ENCODE results near the gene TTLL11.

The TTLL11 gene

DNA sequence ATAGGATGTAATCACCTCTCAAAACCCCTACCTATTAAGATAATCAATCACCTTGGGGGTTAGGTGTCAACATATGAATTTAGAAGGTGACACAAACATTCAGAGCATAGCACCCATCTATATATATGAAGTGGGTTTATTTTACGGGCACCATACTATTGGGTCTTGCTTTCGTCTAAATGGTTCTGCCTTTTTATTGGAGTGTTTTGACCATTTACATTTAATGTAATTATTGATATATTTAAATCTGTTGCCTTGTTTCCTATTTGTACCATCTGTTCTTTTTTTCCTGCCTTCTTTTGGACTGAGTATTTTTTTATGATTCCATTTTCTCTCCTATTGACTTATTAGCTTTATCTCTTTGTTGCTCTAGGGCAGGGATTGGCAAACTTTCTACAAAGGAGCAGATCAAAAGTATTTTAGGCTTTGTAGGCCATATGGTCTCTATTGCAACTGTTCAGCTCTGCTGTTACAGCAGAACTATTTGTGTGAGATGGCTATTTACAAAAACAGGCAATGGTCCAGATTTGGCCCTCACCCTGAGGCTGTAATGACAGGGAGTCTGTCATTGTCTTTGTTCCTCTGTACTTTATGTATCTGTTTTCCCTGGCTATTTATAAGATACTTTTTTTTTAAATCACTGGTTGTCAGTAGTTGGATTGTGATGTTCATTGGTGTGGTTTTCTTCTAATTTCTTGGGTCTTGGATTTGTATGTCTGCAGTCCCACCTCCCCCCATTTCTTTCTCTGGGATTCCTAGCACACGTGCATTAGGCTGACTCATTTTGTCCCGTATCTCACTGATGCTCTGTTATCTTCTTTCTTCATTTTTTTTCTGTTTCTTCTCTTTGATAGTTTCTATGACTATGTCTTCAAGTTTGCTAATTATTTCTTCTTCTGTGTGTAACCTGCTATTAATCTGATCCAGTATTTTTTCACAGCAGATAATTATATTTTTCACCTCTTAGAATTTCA is 314.6 kb downstream of the TTLL11 start:
- DNase-seq: no peak

DNA sequence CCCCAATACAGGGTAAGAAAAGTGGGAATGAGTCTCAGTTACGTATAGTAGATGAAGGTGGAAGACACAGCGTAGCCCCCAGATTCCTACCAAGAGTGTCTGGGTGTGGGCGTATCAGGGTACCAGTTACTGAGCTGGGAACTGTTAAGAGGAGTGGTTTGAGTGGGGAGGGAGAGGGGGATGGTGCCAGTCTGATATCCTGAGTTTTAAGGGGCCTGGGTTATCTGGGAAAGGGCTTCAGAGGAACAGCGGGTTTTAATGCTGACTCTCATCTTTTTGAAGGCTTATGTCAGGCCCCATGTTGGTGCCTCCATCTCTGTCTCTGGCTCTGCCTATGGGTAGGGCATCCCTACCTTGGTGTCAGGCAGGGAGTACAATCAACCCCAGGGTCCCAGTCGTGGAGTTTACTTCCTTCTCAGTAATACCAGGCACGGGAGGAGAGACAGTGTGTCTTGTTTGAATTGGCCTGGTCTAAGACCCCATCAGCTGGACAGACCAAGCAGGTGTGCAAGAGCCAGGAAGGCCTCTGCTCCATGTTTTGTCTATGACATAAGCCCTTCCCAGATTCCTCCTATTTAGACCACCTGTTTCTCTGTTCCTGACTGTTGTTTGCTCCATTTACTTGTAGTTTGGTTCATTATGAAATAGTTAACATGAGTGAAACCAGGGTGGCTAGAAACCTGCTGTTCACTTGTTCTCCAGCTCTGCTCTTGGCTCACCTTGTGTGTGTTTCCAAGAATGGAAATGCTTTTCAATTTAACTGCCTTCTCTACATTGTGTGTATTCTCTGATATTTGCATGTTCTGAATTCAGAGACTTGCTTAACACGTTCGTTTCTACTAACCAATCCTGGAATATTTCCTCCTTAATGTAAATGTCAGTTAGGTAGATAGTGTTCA is 316.1 kb downstream of the TTLL11 start:
- DNase-seq: no peak

DNA sequence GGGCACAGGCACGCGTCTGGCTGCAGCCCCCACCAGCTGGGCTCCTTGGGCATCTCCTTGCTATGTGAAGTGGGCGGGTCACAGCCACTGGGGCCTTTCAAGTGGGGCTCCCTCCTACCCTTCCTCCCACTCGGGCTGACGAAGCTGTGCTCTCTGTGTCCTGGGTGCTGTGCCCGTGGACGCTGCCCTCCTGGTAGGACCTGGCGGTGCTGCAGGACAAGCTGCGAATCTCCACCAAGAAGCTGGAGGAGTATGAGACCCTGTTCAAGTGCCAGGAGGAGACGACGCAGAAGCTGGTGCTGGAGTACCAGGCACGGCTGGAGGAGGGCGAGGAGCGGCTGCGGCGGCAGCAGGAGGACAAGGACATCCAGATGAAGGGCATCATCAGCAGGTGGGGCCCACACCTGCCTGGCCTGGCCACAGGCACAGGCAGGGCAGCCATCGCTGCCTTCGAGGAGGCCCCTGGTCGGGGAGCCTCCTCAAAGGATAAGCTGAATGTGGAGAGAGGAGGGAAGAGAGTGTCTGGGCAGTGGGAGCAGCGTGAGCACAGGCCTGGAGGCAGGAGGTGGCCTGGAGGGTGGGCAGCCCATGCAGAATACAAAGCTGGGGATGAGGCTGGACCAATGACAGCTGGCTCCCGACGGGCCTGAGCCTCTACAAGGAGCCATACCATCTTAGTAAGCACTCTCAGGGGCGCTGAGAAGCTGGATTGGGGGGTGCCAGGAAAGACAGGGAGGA is 316.9 kb downstream of the TTLL11 start:
- no peak for DNase-seq

DNA sequence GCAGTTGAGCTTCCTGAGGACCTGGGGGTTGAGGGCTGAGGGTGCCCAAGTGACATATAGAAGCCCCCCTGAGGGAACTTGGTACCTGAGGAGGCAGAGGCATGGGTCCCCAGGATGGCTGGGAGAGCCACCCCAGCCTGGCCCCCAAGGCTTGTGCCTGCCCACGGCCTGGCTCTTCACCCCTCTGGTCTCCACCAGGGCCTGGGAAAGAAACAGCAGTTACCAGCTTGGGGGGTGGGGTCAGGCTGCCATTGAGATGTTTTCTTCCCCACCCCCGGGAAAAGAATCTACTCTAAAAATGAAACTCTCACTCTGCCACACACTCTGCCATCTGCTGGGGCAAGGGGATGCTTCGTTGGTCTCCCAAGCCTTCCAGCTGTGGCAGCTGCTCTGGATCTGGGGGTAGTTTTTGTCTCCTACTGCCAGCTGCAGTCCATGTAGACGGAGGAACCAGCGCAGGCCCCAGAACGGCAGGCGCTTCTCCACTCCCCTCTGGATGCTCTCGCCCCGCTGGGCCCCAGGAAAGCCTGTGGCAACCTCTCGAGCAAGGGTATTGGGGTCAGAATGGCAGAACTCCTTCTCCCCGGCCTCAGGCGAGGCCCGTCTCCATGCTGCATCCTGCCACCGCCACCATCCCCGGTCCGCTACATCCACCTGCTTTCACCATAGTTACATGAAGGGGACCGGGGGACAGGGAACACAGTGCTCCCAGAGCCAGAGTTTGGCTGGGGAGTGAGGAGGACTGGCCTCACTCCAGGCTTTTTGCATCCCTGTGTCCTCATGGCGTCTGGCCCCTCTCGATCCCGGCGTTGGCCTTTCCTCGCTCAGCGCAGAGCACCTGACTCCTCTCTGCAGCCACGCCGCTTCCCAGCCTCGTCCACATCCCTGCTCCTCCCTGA is 318.1 kb downstream of the TTLL11 start:
- no peak for DNase-seq

DNA sequence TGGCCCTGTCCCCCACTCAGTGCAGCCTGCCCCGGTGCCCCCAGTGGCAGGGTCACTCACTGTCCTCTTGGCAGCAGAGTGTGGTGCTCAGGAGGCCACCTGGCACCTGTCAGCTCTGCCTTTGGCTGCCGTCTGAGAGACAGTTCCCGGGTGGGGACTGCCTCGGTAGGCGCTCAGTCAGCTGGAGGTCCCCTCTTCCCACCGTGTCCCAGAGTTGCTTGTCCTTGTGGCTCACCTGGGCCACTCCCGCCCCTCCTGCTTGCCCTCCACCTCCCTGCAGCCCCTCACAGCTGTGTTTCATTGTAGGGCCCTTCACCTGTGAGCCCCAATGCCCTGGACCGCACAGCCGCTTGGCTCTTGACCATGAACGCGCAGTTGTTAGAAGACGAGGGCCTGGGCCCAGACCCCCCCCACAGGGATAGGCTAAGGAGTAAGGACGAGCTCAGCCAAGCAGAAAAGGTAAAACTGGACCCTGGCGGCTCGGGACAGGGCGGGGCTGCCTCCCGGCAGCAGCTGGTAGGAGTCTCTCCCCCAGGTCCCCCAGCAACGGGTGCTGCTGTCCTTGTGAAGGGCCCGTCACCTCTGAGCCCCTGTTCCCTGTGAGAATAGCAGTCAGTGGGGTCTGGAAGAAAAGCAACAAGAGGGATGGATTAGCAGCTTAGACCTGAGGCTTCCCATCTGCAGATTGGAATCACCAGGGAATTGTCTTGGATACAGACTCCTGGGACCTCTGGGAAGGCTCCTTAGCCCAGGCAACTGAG is 319.0 kb downstream of the TTLL11 start:
- no peak for DNase-seq

DNA sequence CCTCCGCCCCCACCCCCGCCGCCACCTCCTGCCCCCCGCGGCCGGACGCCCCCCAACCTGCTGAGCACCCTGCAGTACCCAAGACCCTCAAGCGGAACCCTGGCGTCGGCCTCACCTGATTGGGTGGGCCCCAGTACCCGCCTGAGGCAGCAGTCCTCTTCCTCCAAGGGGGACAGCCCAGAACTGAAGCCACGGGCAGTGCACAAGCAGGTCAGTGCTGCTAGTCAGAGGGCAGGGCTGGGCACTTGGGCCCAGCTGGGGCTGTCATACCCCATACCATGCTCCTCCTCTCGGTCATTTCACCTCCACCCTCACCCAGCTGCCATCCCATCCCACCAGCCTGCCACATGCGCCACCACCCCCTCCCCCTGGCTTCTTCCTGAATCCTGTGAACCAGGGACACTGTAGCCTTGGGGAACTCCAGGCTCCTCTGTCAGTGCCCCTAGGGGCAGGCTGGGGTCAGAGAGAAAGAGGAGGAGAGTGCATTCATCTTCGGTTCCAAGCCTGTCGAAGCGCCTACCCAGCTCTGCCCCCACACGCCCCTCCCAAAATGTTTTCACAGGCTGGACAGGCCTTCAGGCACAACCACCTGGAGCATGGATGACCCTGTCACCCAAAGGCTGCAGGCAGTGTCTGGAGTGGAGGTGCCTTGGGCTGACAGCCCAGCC is 319.7 kb downstream of the TTLL11 start:
- no peak for DNase-seq

DNA sequence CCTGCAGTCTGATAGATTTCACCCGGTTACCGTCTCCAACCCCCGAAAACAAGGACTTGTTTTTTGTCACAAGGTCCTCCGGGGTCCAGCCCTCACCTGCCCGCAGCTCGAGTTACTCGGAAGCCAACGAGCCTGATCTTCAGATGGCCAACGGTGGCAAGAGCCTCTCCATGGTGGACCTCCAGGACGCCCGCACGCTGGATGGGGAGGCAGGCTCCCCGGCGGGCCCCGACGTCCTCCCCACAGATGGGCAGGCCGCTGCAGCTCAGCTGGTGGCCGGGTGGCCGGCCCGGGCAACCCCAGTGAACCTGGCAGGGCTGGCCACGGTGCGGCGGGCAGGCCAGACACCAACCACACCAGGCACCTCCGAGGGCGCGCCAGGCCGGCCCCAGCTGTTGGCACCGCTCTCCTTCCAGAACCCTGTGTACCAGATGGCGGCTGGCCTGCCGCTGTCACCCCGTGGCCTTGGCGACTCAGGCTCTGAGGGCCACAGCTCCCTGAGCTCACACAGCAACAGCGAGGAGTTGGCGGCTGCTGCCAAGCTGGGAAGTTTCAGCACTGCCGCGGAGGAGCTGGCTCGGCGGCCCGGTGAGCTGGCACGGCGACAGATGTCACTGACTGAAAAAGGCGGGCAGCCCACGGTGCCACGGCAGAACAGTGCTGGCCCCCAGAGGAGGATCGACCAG is 320.4 kb downstream of the TTLL11 start:
- DNase-seq: no peak

All from COR-L47 (cell line).